OCI-LY7 (cell line): ENCODE results near the gene PRMT9. TPM values are rescaled to one million over a fixed set of nuclear protein-coding genes. Genes with fewer than 3 reads are reported as not detected.

Source experiments
- BruUV-seq: library from RNA; stranded (reverse); fragments of 400-500 nt; replicated peaks from 2 replicates; lab custom pipeline; 2021; lab: Mats Ljungman, UMichigan
- CTCF ChIA-PET: fragments of 300-600 bp; sonication (Branson Sonifier 250); formaldehyde crosslinking; loops from one replicate; lab custom pipeline; 2022; ENCODE audit warnings: antibody characterized with exemption; ENCODE audit not compliant: unreplicated experiment; lab: Charles Lee
- POLR2A ChIA-PET: fragments of 300-600 bp; sonication (Branson Sonifier 250); formaldehyde crosslinking; loops from one replicate; lab custom pipeline; 2022; ENCODE audit warnings: antibody characterized with exemption; lab: Charles Lee
- DNase-seq: peaks from one replicate; pipeline ENCODE4 v3.0.0-alpha.2; 2015; ENCODE audit warnings: low spot score
- H2AFZ ChIP-seq: fragments of 200-600 bp; sonication (generic), shearing (Covaris generic); 2 replicates; pipeline ENCODE4 v1.6.1; 2014; ENCODE audit warnings: mild to moderate bottlenecking, antibody characterized with exemption, low read length, moderate library complexity
- H3K27ac ChIP-seq: fragments of 200-600 bp; sonication (generic); 2 replicates; pipeline ENCODE4 v1.5.1; 2014; ENCODE audit warnings: mixed run types, low read depth, mild to moderate bottlenecking, moderate library complexity, low read length, inconsistent platforms; ENCODE audit not compliant: poor library complexity, severe bottlenecking
- H3K36me3 ChIP-seq: fragments of 200-600 bp; sonication (generic); 2 replicates; pipeline ENCODE4 v1.6.1; 2014; ENCODE audit warnings: mild to moderate bottlenecking, antibody characterized with exemption, low read length, moderate library complexity, mixed read lengths; ENCODE audit not compliant: insufficient read depth
- H3K4me1 ChIP-seq: fragments of 200-600 bp; sonication (generic); 2 replicates; pipeline ENCODE4 v1.5.1; 2014; ENCODE audit warnings: mild to moderate bottlenecking, low read length; ENCODE audit not compliant: insufficient read depth, poor library complexity, severe bottlenecking
- H3K4me2 ChIP-seq: fragments of 200-600 bp; sonication (generic); 2 replicates; pipeline ENCODE4 v1.6.1; 2014; ENCODE audit warnings: mild to moderate bottlenecking, low read length
- H3K4me3 ChIP-seq: fragments of 200-600 bp; sonication (generic); 2 replicates; pipeline ENCODE4 v1.5.1; 2014; ENCODE audit warnings: mild to moderate bottlenecking, low read depth, low read length; ENCODE audit not compliant: poor library complexity, severe bottlenecking
- H3K79me2 ChIP-seq: fragments of 200-600 bp; sonication (generic); 2 replicates; pipeline ENCODE4 v1.6.1; 2016; ENCODE audit warnings: low read depth, mild to moderate bottlenecking, low read length, moderate library complexity, mixed read lengths; ENCODE audit not compliant: insufficient read depth
- H3K9me2 ChIP-seq: fragments of 200-600 bp; sonication (generic); 2 replicates; pipeline ENCODE4 v1.6.1; 2016; ENCODE audit warnings: mild to moderate bottlenecking, low read length, mixed read lengths; ENCODE audit not compliant: insufficient read depth
- H3K9me3 ChIP-seq: fragments of 200-600 bp; sonication (generic); 2 replicates; pipeline ENCODE4 v1.6.1; 2014; ENCODE audit warnings: mild to moderate bottlenecking, mixed run types, low read length, mixed read lengths
- H4K20me1 ChIP-seq: fragments of 200-600 bp; sonication (generic); 2 replicates; pipeline ENCODE4 v1.6.1; 2014; ENCODE audit warnings: mild to moderate bottlenecking, antibody characterized with exemption, low read length, moderate library complexity, mixed read lengths; ENCODE audit not compliant: insufficient read depth
- CTCF ChIP-seq: fragments of 200-600 bp; sonication (generic); conservative IDR thresholded peaks from 2 replicates; pipeline ENCODE4 v1.5.1; 2014; ENCODE audit warnings: mild to moderate bottlenecking, antibody characterized with exemption, low read length, moderate library complexity, mixed read lengths
- EZH2phosphoT487 ChIP-seq: fragments of 200-600 bp; sonication (generic); IDR thresholded peaks from 2 replicates; pipeline ENCODE4 v1.6.1; 2018; ENCODE audit warnings: low read depth, borderline replicate concordance, mild to moderate bottlenecking, mixed run types, antibody characterized with exemption, low read length, moderate library complexity, mixed read lengths
- intact Hi-C: fragments of 100-400 bp; cut with micrococcal nuclease; formaldehyde crosslinking; loops from one replicate; pipeline ENCODE4 v1.10.0; 2022; ENCODE audit not compliant: unreplicated experiment
- total RNA-seq, 2 experiments: library from RNA; depleted of rRNA in 1 of 2; stranded (reverse); fragments of >200 nt in 1 of 2; shearing (Covaris generic) in 1 of 2; gene quantifications; 2 replicates each; pipeline ENCODE4 v1.2.3, GENCODE V29; 2014 to 2022

The PRMT9 gene
- total RNA-seq, 2 experiments from 2014 or later, result 13.1 to 13.9 TPM

DNA sequence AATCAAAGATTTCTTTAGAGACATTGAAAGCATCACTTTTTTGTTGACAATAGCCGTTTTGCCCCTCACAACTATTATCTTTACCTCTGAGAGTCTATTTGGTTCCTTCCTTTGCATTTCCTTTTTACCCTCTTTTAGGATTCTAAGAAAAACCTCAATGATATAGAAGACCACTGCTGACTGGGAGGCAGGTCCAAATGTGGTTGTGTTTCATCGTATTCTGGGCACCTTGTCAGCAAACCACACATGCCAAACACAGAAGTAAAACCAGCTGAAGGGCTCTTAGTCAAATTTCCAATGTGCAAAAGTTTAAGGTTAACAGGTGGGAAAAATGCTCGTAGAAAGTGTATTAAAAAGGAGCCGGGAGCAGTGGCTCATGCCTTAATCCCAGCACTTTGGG lies 5.1 kb upstream of the PRMT9 start:
- DNase-seq, result no peak
- H3K79me2 ChIP-seq, result no peaks in the 10 kb centered on the region
- no peak overlapping the region for H3K27ac ChIP-seq
- no peaks in the 10 kb centered on the region for H4K20me1 ChIP-seq
- no TSS peak for BruUV-seq
- H3K9me2 ChIP-seq, result no peaks in the 10 kb centered on the region
- intact Hi-C loops, result no loop called here
- peaks cover 6% of the 10 kb centered on the region for H3K4me1 ChIP-seq
- no peaks in the 10 kb centered on the region for H3K9me3 ChIP-seq
- no peak overlapping the region for H3K4me3 ChIP-seq
- H3K36me3 ChIP-seq, result no peaks in the 10 kb centered on the region
- POLR2A ChIA-PET, result interaction anchor here (1.1 to 1.6 kb wide), 2 partner anchors 10 to 15 kb away, joined by 3 read pairs; no protein-coding TSS in a partner anchor
- CTCF ChIA-PET, result no interaction called here
- H2AFZ ChIP-seq, result no peak overlapping the region
- TF ChIP-seq CTCF (no peak), EZH2phosphoT487 (no peak)
- H3K4me2 ChIP-seq, result no peak overlapping the region

DNA sequence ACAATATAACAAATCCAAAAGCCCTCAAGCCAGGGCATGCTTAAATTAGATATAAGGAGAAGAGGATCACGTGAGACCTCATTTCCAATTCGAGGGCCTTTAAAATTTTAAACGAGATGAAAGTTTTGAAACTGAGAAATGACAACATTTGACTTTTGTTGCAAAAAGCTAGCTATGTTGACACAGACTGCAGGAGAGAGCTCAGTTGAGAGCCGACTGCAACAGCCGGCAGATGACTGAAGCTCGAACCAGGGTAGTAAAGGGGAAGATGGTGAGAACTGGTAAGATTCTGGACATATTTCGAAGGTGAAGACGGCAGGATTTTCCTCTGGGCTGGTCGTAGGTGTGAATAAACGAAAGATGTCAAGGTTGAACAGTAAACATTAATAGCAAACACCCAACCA lies 773 bp downstream of the PRMT9 start:
- Histone ChIP-seq H3K36me3 (peaks cover 31% of the 10 kb centered on the region), H3K4me2 (peak overlapping the region; percentile 78), H3K4me1 (peaks cover 14% of the 10 kb centered on the region), H3K4me3 (peak overlapping the region; percentile 75), H4K20me1 (peaks cover 9% of the 10 kb centered on the region; the same call in 1 of the 2 replicates), H2AFZ (peak overlapping the region; percentile 85), H3K79me2 (peaks cover 32% of the 10 kb centered on the region; the same call in 1 of the 2 replicates), H3K27ac (peak overlapping the region; percentile 80), H3K9me2 (no peaks in the 10 kb centered on the region), H3K9me3 (no peaks in the 10 kb centered on the region)
- peak; percentile 30 for DNase-seq
- CTCF ChIA-PET, result no interaction called here
- TSS peak; percentile 85 for BruUV-seq
- POLR2A ChIA-PET, result interaction anchor here (0.8 to 2.0 kb wide), 4 partner anchors 12 to 66 kb away, joined by 3 to 19 read pairs (median 4); partner anchors contain the start of gene TMEM184C
- intact Hi-C loops, result loop anchor here (5.0 kb wide), 1 partner anchor 759 kb away; the partner anchor contains the start of gene NR3C2
- no peak for TF ChIP-seq CTCF
- no peak for TF ChIP-seq EZH2phosphoT487

DNA sequence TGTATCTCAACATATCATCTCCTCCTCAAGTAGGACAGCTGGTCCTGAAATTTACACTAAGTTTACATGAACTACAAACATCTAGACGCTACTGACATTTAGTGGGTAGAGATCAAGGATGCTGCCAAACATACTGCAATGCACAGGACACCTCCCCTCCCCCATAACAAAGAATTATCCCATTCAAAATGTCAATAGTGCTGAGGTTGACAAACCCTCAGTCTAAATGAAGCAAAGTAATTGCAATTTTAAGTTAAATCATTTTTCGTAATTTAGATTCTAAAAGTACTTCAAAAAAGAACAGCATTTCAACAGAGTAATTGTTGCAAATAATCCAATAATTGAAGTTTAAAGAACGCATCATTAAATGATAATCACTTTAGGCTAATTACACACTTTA lies 1.2 kb downstream of the PRMT9 start:
- no peak for DNase-seq
- peak overlapping the region; percentile 75 for H3K4me3 ChIP-seq
- ChIA-PET CTCF (no interaction called here), POLR2A (interaction anchor here (1.5 to 2.0 kb wide), 3 partner anchors 11 to 66 kb away, joined by 3 to 19 read pairs (median 6); partner anchors contain the start of gene TMEM184C)
- TF ChIP-seq EZH2phosphoT487 (no peak), CTCF (no peak)
- H3K79me2 ChIP-seq, result peaks cover 32% of the 10 kb centered on the region; the same call in 1 of the 2 replicates
- no TSS peak for BruUV-seq
- peaks cover 9% of the 10 kb centered on the region; the same call in 1 of the 2 replicates for H4K20me1 ChIP-seq
- no peaks in the 10 kb centered on the region for H3K9me3 ChIP-seq
- H3K4me2 ChIP-seq, result peak overlapping the region; percentile 78
- no peak overlapping the region for H3K27ac ChIP-seq
- H2AFZ ChIP-seq, result peak overlapping the region; percentile 85; the same call in 1 of the 2 replicates
- peaks cover 35% of the 10 kb centered on the region for H3K36me3 ChIP-seq
- no peaks in the 10 kb centered on the region for H3K9me2 ChIP-seq
- H3K4me1 ChIP-seq, result peaks cover 14% of the 10 kb centered on the region
- intact Hi-C loops, result loop anchor here (5.0 kb wide), 1 partner anchor 760 kb away; the partner anchor contains the start of gene NR3C2
